ENCODE measurements around the gene NMT1.

NMT1 gene

DNA sequence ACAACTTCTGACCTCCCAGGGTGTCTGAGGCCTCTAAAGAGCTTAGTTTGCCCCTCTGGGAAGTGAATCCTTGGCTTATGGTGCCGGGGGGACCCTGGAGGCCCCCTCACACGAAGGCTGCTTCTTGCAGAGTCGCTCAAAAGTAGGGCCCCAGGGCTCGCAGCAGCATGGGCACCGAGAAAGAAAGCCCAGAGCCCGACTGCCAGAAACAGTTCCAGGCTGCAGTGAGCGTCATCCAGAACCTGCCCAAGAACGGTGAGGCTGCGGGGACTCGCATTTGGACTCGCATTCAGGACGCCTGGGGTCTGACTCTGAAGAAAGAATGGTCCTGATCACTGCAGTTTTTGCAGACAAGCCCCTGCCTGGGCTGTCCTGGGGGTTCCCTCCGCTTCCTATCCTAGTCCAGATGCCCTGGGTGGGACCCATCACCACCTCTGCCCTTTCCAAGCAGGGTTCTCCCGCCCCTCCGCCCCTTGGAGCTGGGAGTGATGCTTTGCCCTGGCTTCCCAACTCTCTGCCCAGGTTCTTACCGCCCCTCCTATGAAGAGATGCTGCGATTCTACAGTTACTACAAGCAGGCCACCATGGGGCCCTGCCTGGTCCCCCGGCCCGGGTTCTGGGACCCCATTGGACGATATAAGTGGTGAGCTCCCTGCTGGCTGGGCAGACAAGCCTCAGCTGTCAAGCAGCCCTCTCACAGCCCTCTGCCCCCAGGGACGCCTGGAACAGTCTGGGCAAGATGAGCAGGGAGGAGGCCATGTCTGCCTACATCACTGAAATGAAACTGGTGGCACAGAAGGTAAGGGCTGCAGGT lies 75.1 kb downstream of the NMT1 start:
- DNase-seq (ENCODE audit: low read depth) = no peak

DNA sequence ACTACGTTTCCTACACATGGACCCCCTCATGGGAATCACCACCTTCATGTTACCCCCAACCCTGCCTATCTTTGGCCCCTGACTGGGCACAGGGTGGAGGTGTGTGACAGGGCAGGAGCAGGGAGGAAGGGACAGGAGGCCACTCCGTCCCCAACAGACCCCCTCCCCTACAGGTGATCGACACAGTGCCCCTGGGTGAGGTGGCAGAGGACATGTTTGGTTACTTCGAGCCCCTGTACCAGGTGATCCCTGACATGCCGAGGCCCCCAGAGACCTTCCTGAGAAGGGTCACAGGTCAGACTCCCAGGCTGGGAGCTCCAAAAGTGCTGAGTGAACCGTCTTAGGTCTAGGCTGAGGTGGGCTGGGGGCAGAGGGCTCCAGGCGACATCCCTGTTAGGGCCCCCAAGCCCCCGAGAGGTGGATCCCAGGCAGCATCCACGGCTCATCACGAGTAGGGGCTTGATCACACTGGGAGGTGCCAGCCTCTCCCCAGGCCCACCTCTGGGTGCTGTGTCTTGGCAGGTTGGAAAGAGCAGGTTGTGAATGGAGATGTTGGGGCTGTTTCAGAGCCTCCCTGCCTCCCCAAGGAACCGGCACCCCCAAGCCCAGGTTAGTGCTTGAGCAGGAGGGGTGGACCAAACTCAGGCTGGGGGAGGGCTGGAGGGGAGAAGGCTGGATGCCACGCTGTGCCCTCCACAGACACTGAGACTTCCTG lies 75.9 kb downstream of the NMT1 start:
- no peak for DNase-seq (ENCODE audit: low read depth)

DNA sequence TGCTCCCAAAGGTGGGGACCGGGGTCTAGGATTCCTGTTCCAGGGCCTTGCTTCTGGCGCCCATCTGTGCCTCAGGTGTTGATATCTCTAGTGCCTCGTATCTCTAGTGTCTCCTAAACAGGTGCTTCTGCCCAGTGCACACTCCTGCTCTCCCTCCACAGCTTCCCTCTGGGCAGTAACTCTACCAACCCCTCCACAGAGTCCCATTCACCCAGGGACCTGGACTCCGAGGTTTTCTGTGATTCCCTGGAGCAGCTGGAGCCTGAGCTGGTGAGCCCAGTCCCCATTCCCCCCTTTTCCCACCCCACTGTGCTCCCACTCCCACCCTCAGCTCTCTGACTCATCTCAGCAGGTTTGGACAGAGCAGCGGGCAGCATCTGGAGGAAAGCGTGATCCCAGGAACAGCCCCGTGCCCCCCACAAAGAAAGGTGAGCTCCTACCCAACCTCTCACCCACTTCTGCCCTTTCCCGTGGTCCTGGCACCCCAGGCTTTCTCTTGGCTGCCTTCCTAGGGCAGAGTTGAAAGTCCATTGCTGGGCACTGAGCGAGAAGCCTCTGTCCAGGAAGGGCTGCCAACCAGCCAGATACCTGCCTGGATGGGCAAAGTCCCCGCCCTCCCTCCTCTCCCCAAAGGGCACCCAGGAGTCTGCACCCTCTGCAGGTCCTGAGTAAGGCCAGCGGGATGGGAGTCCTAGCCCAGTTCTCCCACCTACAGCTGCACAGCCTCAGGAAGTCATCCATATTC lies 76.6 kb downstream of the NMT1 start:
- no peak for DNase-seq (ENCODE audit: low read depth)

- DNase-seq (ENCODE audit: low read depth) = no peak
Measured at GRCh38 chr17:45138911-45139532, 77.9 kb downstream of the NMT1 start.

- DNase-seq (ENCODE audit: low read depth) = no peak
Measured at GRCh38 chr17:45139533-45139920, 78.4 kb downstream of the NMT1 start.

GRCh38 chr17:45143094-45143670 lies 82.1 kb downstream of the NMT1 start:
- no peak for DNase-seq (ENCODE audit: low read depth)

GRCh38 chr17:45143767-45144198 lies 82.7 kb downstream of the NMT1 start:
- no peak for DNase-seq (ENCODE audit: low read depth)

- DNase-seq (ENCODE audit: low read depth) = no peak
Measured at GRCh38 chr17:45144199-45145034, 83.3 kb downstream of the NMT1 start.

DNA sequence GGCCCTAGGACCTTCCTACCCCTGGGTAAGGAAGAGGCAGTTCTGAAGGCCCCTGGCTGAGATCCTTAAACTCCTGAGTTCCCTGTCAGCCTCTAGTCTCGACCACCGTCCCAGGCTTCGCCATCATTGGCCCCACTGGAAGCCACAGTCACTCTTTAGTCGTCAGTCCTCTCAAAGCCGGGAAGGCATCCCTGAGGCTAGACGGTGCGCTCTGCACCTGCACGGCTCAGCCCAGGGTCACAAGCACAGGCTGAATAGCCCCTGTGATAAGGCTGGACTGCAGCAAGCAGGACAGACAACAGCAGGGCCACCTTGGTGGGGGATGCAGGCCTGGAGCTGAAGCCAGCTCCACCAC lies 83.9 kb downstream of the NMT1 start:
- DNase-seq (ENCODE audit: low read depth) = no peak

GRCh38 chr17:45146166-45146565 lies 85.0 kb downstream of the NMT1 start:
- DNase-seq (ENCODE audit: low read depth) = no peak

DNA sequence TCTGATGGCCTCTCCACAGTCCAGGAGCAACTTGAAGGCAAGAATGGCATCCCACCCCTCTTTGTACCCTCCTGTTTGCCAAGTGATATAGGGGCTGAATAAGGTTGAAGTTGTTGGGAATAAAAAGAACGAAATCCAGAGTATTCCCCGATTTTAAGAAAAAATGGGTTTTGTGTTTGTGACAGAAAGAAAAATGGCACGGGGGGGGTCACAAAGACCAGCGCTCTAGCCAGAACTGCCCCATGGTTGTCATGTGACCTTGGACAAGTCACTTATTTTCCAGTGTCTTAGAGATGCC lies 85.4 kb downstream of the NMT1 start:
- DNase-seq (ENCODE audit: low read depth) = no peak

- DNase-seq (ENCODE audit: low read depth) = no peak
Measured at GRCh38 chr17:45146890-45147580, 85.9 kb downstream of the NMT1 start.

DNA sequence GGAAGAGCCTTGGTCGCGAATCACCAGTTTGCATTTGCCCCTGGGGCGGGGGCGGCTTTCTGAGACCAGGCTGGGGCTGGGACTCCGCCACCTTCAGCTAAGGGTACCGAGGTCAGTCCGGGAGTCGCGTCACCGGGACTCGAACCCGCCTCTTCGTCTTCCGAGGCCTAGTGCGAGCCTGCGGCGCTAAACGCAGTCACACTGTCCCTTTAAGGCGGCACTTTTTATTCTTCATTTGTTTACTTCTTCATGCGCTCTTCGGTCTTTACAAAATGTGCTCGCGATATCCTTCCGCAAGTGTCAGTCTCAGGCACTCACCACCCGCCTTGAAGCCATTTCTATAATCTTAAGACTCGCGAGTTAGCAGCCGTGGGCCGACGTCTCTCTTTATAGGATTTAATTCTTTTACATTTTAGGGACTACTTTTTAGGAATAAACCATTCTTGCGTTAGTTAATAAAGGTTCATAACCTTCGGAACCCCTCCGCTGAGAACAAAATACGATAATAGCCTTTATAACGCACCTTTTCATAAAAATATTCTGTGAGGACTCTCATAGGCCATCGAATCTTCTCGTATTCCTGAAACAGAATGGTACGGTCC lies 86.6 kb downstream of the NMT1 start:
- peak; percentile 57 for DNase-seq (ENCODE audit: low read depth)

DNA sequence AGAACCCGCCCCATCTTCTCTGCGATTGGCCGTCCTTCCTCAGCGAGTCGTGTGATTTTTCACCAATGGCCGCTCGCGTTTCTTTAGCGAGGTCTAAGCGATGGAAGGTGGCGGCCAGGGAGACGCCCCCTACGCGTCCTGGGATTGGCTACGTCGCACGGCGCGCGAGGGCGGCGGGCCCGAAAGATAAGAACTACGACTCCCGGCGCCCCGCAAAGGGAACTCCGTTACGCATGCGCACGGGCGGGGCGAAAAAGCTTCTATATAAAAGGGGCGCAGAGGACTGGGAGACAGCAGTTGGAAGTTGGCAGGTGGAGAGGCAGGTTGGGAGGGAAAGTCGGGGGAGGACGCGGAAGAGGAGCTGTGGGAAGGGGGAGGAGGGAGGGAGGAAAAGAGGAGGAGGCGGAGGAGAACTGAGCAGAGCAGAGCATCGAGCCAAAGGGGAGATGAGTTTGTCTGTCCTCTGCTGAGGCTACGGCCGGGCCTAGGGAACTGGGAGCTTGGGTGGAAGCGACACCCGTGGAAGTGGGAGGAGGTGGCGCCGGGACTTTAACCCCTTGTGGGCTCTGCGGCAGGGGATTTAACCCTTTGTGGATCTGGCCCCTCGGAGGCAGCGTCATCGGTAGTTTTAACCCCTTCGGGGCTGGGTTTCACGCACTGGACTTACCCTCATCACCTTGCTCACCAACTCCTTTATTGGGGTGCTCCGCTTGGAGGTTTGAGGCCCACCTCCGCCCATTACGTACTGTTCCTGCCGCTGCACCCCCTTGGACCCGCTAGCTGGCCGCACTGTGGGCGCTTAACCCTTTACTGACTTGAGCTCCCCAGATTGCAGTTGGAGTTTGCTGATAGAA lies 87.3 kb downstream of the NMT1 start, which contains the start of gene HEXIM1:
TSS of gene HEXIM1 (plus strand) at position 293 of the 854 bp plus-strand sequence. CDS start 716 bp downstream, outside the sequence.
- DNase-seq (ENCODE audit: low read depth) = peak; percentile 98

GRCh38 chr17:45149037-45149668 lies 88.0 kb downstream of the NMT1 start:
- peak; percentile 51 for DNase-seq (ENCODE audit: low read depth)

GRCh38 chr17:45149669-45150664 lies 88.8 kb downstream of the NMT1 start:
- DNase-seq (ENCODE audit: low read depth) = no peak
